Measurements from ENCODE around the gene ESX1.
"Not testable (repeated sequence)": the region's sequence is repeated elsewhere in the genome, so short reads cannot be mapped to it uniquely, and the experiment has no call there.

Gene ESX1

GRCh38 chrX:104254442-104255115 lies at the start of gene ESX1:
ESX1 (minus strand) TSS chrX:104254933; CDS start chrX:104254849, 84 bp downstream.
- no peak for DNase-seq

GRCh38 chrX:104295636-104296035 lies 40.9 kb upstream of the ESX1 start:
- no peak for DNase-seq

- no peak for DNase-seq
Measured at GRCh38 chrX:104288961-104289360, 34.2 kb upstream of the ESX1 start.

GRCh38 chrX:104288269-104288668 lies 33.5 kb upstream of the ESX1 start:
- DNase-seq, result no peak

- DNase-seq, result no peak
Measured at GRCh38 chrX:104285201-104285600, 30.5 kb upstream of the ESX1 start.

- no peak for DNase-seq
Measured at GRCh38 chrX:104284507-104284906, 29.8 kb upstream of the ESX1 start.

- no peak for DNase-seq
Measured at GRCh38 chrX:104282166-104282725, 27.5 kb upstream of the ESX1 start.

GRCh38 chrX:104281564-104281963 lies 26.8 kb upstream of the ESX1 start:
- no peak for DNase-seq

- DNase-seq, result no peak
Measured at GRCh38 chrX:104280609-104281008, 25.9 kb upstream of the ESX1 start.

- DNase-seq, result peak; percentile 45
Measured at GRCh38 chrX:104270916-104271512, 16.3 kb upstream of the ESX1 start.

- no peak for DNase-seq
Measured at GRCh38 chrX:104270212-104270611, 15.5 kb upstream of the ESX1 start.

GRCh38 chrX:104255465-104255864 lies 732 bp upstream of the ESX1 start:
- no peak for DNase-seq

- no peak for DNase-seq
Measured at GRCh38 chrX:104253567-104254441, 929 bp downstream of the ESX1 start.

- no peak for DNase-seq
Measured at GRCh38 chrX:104250470-104250869, 4.3 kb downstream of the ESX1 start.

GRCh38 chrX:104230060-104230459 lies 24.7 kb downstream of the ESX1 start:
- not testable (repeated sequence) for DNase-seq

- DNase-seq, result no peak
Measured at GRCh38 chrX:104211187-104211586, 43.5 kb downstream of the ESX1 start.

- DNase-seq, result no peak
Measured at GRCh38 chrX:104205548-104205947, 49.2 kb downstream of the ESX1 start.
